Kidney (tissue), 14 donors: Measurements from ENCODE around the gene ASTN1. TPM values are rescaled to one million over a fixed set of nuclear protein-coding genes. Genes with fewer than 3 reads are reported as not detected.

Experiments used
- DNase-seq, 5 donors: peaks; one replicate each; pipeline ENCODE4 v3.0.0-alpha.2; 2013 to 2020
- FAIRE-seq: peaks from 2 replicates; lab custom pipeline; 2012; peaks lifted over from hg19 to GRCh38; lab: Jason Lieb, UNC
- H3K27ac ChIP-seq, 2 donors: one replicate each; pipeline ENCODE4 v1.7.0; 2013; ENCODE audit warnings: low read depth in 2 of 2, low read length in 2 of 2, inconsistent platforms in 1 of 2
- H3K27me3 ChIP-seq: one replicate; pipeline ENCODE4 v1.7.1; 2013; ENCODE audit warnings: low read length, inconsistent platforms; ENCODE audit not compliant: control insufficient read depth, insufficient read depth
- H3K36me3 ChIP-seq, 3 donors: one replicate each; pipeline versions ENCODE4 v1.7.0 to v1.7.1; 2013; ENCODE audit warnings: low read length in 3 of 3, control low read depth in 1 of 3, inconsistent platforms in 1 of 3; ENCODE audit not compliant: insufficient read depth in 3 of 3, control insufficient read depth in 2 of 3
- H3K4me1 ChIP-seq, 3 donors: one replicate each; pipeline versions ENCODE4 v1.7.0 to v1.7.1; 2013; ENCODE audit warnings: low read length in 3 of 3, inconsistent platforms in 1 of 3, low read depth in 1 of 3; ENCODE audit not compliant: control insufficient read depth in 2 of 3, insufficient read depth in 2 of 3
- H3K4me3 ChIP-seq, 3 donors: one replicate each; pipeline versions ENCODE4 v1.7.0 to v1.8.1; 2013; ENCODE audit warnings: low read length in 3 of 3, control low read depth in 1 of 3, inconsistent platforms in 1 of 3
- H3K9ac ChIP-seq, 3 donors: one replicate each; pipeline versions ENCODE4 v1.7.0 to v1.7.1; 2013; ENCODE audit warnings: low read length in 3 of 3, control low read depth in 1 of 3, inconsistent platforms in 1 of 3
- H3K9me3 ChIP-seq, 3 donors: one replicate each; pipeline versions ENCODE4 v1.7.0 to v1.7.1; 2013; ENCODE audit warnings: low read length in 3 of 3, control low read depth in 1 of 3, inconsistent platforms in 1 of 3; ENCODE audit not compliant: control insufficient read depth in 2 of 3, insufficient read depth in 1 of 3
- intact Hi-C: fragments of 100-400 bp; cut with DNase I; formaldehyde crosslinking; loops from one replicate; pipeline ENCODE4 v1.11.1; 2022
- polyA plus RNA-seq: library from polyadenylated mRNA; stranded (reverse); fragments of 350-450 nt; fragmentation: Illumina TruSeq; extraction: RNeasy Lipid Tissue Mini Kit (QIAGEN cat#74804); gene quantifications from one replicate; pipeline ENCODE4 v1.2.3, GENCODE V29; 2014; ENCODE audit warnings: low read depth, low replicate concordance; ENCODE audit not compliant: insufficient read depth
- total RNA-seq: library from RNA; stranded (reverse); fragmentation: NEBNext Ultra II Directional; extraction: Animal tissue kit (Norgen Biotek cat#: 25700); gene quantifications from one replicate; pipeline ENCODE4 v1.2.1, GENCODE V29; 2021
- TF ChIP-seq, protein P1 (sequence below): IDR thresholded peaks from 3 replicates; pipeline ENCODE4 v1.5.1; 2012; ENCODE audit warnings: mild to moderate bottlenecking, moderate library complexity, borderline replicate concordance; ENCODE audit not compliant: insufficient read depth; ENCODE audit errors: extremely low read depth
- donor health status: control.
- donor health status: control.
- donor health status: control.
- donor health status: control.
- donor health status: control.
- donor health status: DM: yes; HTN: yes; CAD: no.
- donor health status: Normal renal cell carcinoma (clear cell type).

ASTN1 gene
- total and polyA plus RNA-seq, 2 donors from 2014 or later: 0.19 to 0.25 TPM

DNA sequence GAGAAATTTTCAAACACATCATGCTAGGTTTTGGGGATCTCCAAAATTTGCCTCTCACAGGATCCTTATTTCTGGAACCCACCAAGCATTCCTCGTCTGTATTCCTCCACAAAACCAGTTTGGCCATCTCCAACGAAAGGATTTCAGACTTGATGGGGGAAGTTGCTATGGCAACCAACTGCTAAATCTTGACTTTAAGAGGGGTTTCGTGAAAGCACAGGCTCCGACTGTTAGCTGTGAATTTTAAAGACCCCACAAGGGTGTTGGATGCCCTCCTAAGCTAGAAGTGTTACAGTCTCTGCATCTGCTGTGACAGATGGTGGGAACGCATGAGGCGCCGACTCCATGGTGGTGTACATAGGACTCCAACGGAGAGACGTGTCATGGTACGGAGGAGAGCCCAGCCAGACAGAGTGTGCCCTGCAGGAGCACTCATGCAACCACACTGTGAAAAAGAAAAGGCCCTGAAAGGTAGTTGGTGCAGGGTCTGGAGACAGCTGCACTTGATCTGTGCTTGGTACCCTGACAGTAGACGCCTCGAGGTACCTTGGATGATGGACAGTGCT is 147.1 kb downstream of the ASTN1 start:
- H3K9ac ChIP-seq: no peak overlapping the region

GRCh38 chr1:177014325-177014724 is 150.2 kb downstream of the ASTN1 start:
- intact Hi-C loops: no loop called here
- H3K27ac ChIP-seq: no peak overlapping the region
- H3K9ac ChIP-seq: no peak overlapping the region
- TF ChIP-seq, protein P1, sequence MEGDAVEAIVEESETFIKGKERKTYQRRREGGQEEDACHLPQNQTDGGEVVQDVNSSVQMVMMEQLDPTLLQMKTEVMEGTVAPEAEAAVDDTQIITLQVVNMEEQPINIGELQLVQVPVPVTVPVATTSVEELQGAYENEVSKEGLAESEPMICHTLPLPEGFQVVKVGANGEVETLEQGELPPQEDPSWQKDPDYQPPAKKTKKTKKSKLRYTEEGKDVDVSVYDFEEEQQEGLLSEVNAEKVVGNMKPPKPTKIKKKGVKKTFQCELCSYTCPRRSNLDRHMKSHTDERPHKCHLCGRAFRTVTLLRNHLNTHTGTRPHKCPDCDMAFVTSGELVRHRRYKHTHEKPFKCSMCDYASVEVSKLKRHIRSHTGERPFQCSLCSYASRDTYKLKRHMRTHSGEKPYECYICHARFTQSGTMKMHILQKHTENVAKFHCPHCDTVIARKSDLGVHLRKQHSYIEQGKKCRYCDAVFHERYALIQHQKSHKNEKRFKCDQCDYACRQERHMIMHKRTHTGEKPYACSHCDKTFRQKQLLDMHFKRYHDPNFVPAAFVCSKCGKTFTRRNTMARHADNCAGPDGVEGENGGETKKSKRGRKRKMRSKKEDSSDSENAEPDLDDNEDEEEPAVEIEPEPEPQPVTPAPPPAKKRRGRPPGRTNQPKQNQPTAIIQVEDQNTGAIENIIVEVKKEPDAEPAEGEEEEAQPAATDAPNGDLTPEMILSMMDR: no peak
- H3K36me3 ChIP-seq: no peaks in the 10 kb centered on the region
- FAIRE-seq: no peak
- no peak overlapping the region for H3K4me3 ChIP-seq
- DNase-seq: no peak
- no peaks in the 10 kb centered on the region for H3K27me3 ChIP-seq
- no peaks in the 10 kb centered on the region for H3K4me1 ChIP-seq
- H3K9me3 ChIP-seq: no peaks in the 10 kb centered on the region

More for the DNA sequence above, 147.1 kb downstream of the ASTN1 start:
- intact Hi-C loops: no loop called here
- Histone ChIP-seq H3K9me3 (no peaks in the 10 kb centered on the region), H3K27ac (no peak overlapping the region), H3K27me3 (no peaks in the 10 kb centered on the region), H3K36me3 (no peaks in the 10 kb centered on the region), H3K4me3 (no peak overlapping the region), H3K4me1 (no peaks in the 10 kb centered on the region)
- no peak for FAIRE-seq
- TF ChIP-seq, protein P1: no peak
- DNase-seq: no peak

GRCh38 chr1:177012342-177012925 is 152.1 kb downstream of the ASTN1 start:
- H3K9ac ChIP-seq: no peak overlapping the region
- no peaks in the 10 kb centered on the region for H3K4me1 ChIP-seq
- no peaks in the 10 kb centered on the region for H3K9me3 ChIP-seq
- TF ChIP-seq, protein P1: no peak
- H3K27me3 ChIP-seq: no peaks in the 10 kb centered on the region
- H3K27ac ChIP-seq: no peak overlapping the region
- DNase-seq (no peak), FAIRE-seq (no peak)
- H3K4me3 ChIP-seq: no peak overlapping the region
- H3K36me3 ChIP-seq: no peaks in the 10 kb centered on the region
- intact Hi-C loops: no loop called here
